HG02763 (cell line): ENCODE measurements around the gene PCDHA9.
"Not testable (repeated sequence)": the region's sequence is repeated elsewhere in the genome, so short reads cannot be mapped to it uniquely, and the experiment has no call there.

Source experiments
- ATAC-seq: cut with Tn5 transposase; IDR thresholded peaks from one replicate; pipeline ENCODE4 v1.9.1; 2021; ENCODE audit warnings: mild to moderate bottlenecking, moderate library complexity; ENCODE audit not compliant: unreplicated experiment

PCDHA9 gene

DNA sequence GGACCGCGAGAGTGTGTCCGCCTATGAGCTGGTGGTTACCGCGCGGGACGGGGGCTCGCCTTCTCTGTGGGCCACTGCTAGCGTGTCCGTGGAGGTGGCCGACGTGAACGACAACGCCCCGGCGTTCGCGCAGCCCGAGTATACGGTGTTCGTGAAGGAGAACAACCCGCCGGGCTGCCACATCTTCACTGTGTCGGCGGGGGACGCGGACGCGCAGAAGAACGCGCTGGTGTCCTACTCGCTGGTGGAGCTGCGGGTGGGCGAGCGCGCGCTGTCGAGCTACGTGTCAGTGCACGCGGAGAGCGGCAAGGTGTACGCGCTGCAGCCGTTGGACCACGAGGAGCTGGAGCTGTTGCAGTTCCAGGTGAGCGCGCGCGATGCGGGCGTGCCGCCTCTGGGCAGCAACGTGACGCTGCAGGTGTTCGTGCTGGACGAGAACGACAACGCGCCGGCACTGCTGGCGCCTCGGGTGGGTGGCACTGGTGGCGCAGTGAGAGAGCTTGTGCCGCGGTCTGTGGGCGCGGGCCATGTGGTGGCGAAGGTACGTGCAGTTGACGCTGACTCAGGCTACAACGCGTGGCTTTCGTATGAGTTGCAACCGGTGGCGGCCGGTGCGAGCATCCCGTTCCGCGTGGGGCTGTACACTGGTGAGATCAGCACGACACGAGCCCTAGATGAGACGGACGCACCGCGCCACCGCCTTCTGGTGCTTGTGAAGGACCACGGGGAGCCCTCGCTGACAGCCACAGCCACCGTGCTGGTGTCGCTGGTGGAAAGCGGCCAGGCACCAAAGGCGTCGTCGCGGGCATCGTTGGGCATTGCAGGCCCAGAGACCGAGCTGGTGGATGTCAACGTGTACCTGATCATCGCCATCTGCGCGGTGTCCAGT lies 12.3 kb upstream of the PCDHA9 start:
- ATAC-seq, result no peak

DNA sequence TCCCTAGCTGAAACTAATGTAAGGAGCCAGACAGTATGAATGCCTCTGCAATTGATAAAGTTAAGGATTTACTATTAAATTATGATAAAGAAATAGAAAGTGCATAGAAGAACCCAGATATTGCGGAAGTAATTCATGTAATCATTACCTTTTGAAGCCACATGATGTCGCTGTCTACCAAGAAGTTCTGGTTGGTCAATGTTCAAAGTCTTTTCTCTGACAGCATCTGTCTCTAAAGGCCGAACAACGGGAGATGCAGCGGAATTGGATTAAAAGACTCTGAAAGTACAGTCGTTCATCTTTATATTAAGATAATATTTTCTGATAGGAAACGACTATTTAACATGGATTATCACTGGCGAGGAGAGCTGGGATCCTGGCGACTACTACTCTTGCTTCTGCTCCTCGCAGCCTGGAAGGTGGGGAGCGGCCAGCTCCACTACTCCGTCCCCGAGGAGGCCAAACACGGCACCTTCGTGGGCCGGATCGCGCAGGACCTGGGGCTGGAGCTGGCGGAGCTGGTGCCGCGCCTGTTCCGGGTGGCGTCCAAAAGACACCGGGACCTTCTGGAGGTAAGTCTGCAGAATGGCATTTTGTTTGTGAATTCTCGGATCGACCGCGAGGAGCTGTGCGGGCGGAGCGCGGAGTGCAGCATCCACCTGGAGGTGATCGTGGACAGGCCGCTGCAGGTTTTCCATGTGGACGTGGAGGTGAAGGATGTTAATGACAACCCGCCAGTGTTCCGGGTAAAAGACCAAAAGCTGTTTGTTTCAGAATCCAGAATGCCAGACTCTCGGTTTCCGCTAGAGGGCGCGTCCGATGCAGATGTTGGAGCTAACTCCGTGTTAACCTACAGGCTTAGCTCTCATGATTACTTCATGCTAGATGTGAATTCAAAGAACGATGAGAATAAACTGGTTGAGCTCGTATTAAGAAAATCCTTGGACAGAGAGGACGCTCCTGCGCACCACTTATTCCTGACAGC lies 6.9 kb upstream of the PCDHA9 start, which contains the start of gene PCDHA8:
TSS of gene PCDHA8 (plus strand) at position 210 of the 985 bp plus-strand sequence. CDS start at position 345, 135 bp downstream.
- ATAC-seq, result no peak

DNA sequence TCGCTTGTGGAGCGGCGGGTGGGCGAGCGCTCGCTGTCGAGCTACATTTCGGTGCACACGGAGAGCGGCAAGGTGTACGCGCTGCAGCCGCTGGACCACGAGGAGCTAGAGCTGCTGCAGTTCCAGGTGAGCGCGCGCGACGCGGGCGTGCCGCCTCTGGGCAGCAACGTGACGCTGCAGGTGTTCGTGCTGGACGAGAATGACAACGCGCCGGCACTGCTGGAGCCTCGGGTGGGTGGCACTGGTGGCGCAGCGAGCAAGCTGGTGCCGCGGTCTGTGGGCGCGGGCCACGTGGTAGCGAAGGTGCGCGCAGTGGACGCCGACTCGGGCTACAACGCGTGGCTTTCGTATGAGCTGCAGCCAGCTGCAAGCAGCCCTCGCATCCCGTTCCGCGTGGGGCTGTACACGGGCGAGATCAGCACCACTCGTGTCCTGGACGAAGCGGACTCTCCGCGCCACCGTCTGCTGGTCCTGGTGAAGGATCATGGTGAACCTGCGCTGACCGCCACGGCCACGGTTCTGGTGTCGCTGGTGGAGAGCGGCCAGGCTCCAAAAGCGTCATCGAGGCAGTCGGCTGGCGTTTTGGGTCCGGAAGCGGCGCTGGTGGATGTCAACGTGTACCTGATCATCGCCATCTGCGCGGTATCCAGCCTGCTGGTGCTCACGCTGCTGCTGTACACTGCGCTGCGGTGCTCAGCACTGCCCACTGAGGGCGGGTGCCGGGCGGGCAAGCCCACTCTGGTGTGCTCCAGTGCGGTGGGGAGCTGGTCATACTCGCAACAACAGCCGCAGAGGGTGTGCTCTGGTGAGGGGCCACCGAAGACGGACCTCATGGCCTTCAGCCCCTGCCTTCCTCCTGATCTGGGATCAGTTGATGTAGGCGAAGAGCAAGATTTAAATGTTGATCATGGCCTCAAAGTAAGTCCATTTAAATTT lies 5.1 kb upstream of the PCDHA9 start:
- ATAC-seq, result no peak

DNA sequence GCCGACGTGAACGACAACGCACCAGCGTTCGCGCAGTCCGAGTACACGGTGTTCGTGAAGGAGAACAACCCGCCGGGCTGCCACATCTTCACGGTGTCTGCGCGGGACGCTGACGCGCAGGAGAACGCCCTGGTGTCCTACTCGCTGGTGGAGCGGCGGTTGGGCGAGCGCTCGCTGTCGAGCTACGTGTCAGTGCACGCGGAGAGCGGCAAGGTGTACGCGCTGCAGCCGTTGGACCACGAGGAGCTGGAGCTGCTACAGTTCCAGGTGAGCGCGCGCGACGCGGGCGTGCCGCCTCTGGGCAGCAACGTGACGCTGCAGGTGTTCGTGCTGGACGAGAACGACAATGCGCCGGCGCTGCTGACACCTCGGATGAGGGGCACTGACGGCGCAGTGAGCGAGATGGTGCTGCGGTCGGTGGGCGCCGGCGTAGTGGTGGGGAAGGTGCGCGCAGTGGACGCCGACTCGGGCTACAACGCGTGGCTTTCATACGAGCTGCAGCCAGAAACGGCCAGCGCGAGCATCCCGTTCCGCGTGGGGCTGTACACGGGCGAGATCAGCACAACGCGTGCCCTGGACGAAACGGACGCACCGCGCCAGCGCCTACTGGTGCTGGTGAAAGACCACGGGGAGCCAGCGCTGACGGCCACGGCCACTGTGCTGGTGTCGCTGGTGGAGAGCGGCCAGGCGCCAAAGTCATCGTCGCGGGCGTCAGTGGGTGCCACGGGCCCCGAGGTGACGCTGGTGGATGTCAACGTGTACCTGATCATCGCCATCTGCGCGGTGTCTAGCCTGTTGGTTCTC lies 1.9 kb downstream of the PCDHA9 start:
- not testable (repeated sequence) for ATAC-seq

DNA sequence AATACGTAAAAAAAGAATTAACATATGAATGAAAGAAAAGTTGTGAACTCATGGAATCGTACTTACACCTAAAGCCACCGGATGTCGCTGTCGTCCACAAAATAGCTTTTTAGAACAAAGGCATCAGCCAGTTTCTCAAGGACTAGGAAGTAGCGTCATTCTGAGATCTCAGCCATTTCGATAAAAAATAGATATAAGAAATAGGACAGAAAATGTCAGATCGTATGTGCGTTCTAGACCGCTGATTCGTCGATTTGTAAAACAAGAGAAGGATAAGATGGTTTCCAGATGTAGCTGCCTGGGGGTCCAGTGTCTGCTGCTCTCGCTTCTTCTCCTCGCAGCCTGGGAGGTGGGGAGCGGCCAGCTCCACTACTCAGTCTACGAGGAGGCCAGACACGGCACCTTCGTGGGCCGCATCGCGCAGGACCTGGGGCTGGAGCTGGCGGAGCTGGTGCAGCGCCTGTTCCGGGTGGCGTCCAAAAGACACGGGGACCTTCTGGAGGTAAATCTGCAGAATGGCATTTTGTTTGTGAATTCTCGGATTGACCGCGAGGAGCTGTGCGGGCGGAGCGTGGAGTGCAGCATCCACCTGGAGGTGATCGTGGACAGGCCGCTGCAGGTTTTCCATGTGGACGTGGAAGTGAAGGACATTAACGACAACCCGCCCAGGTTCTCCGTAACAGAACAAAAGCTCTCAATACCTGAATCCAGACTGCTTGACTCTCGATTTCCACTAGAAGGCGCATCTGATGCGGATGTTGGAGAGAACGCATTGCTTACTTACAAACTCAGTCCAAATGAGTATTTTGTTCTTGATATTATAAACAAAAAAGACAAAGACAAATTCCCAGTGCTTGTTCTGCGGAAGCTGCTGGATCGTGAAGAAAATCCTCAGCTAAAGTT lies 7.8 kb downstream of the PCDHA9 start, which contains the start of gene PCDHA10:
TSS of gene PCDHA10 (plus strand) at position 126 of the 903 bp plus-strand sequence. CDS start at position 278, 152 bp downstream.
- ATAC-seq, result no peak

DNA sequence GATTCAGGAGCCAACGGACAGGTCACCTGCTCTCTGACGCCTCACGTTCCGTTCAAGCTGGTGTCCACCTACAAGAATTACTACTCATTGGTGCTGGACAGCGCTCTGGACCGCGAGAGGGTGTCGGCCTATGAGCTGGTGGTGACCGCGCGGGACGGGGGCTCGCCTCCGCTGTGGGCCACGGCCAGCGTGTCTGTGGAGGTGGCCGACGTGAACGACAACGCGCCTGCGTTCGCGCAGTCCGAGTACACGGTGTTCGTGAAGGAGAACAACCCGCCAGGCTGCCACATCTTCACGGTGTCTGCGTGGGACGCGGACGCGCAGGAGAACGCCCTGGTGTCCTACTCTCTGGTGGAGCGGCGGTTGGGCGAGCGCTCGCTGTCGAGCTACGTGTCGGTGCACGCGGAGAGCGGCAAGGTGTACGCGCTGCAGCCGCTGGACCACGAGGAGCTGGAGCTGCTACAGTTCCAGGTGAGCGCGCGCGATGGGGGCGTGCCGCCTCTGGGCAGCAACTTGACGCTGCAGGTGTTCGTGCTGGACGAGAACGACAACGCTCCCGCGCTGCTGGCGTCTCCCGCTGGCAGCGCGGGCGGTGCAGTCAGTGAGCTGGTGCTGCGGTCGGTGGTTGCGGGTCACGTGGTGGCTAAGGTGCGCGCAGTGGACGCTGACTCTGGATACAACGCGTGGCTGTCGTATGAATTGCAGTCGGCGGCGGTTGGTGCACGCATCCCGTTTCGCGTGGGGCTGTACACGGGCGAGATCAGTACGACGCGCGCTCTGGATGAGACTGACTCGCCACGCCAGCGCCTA lies 9.2 kb downstream of the PCDHA9 start:
- ATAC-seq, result no peak

DNA sequence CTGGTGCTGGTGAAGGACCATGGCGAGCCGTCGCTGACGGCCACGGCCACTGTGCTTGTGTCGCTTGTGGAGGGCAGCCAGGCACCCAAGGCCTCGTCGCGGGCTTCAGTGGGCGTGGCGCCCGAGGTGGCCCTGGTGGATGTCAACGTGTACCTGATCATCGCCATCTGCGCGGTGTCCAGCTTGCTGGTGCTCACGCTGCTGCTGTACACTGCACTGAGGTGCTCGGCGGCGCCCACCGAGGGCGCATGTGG lies 9.7 kb downstream of the PCDHA9 start:
- no peak for ATAC-seq

DNA sequence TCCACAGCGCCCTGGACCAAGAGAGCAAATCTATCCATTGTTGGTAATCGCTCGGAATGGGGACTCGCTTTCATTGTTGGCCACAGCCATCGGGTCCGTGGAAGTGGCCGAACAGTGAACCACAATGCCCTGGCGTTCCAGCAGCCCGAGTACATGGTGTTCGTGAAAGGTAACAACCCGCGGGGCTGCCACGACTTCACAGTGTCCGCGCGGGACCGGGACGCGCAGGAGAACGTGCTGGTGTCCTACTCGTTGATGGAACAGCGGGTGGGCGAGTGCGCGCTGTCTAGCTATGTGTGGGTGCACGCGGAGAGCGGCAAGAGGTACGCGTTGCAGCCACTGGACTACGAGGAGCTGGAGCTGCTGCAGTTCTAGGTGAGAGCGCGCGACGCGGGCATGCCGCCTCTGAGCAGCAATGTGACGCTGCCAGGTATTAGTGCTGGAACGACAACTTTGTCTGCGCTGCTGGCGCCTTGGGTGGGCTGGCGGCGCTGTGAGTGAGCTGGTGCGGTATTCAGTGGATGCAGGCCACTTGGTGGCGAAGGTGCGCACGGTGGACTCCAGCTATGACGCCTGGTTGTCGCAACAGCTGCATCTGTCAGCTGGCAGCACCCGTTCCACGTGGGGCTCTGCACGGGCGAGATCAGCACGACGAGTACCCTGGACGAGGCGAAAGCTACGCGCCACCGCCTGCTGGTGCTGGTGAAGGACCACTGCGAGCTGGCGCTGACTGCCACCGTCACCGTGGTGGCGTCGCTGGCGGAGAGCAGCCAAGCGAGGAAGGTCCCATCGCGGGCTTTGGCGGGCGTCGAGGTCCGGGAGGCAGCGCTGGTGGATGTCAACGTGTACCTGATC lies 14.5 kb downstream of the PCDHA9 start:
- ATAC-seq, result no peak

DNA sequence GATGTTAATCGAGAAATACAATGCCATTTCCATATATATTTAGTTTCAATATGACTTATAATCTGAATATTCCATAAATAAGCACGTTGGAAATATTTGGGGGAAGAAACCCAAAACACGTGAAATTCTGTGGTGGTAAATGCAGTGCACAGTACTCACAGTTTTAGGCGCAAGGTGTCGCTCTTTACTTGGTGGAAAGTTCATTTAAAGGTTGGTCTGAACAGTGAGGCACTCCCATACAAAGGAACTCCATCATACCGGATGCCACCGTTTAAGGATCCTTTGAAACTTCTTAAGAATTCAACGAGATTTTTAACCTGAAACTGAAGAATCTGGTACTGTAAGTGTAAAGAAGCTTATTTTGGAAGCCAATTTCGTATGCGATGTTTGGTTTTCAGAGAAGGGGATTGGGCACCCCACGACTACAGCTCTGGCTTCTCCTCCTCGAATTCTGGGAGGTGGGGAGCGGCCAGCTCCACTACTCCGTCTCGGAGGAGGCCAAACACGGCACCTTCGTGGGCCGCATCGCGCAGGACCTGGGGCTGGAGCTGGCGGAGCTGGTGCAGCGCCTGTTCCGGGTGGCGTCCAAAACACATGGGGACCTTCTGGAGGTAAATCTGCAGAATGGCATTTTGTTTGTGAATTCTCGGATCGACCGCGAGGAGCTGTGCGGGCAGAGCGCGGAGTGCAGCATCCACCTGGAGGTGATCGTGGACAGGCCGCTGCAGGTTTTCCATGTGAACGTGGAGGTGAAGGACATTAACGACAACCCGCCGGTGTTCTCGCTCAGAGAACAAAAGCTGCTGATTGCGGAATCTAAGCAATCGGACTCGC lies 20.8 kb downstream of the PCDHA9 start, which contains the start of gene PCDHA11:
TSS of gene PCDHA11 (plus strand) at position 237 of the 834 bp plus-strand sequence. CDS start at position 384, 147 bp downstream.
- ATAC-seq, result no peak

DNA sequence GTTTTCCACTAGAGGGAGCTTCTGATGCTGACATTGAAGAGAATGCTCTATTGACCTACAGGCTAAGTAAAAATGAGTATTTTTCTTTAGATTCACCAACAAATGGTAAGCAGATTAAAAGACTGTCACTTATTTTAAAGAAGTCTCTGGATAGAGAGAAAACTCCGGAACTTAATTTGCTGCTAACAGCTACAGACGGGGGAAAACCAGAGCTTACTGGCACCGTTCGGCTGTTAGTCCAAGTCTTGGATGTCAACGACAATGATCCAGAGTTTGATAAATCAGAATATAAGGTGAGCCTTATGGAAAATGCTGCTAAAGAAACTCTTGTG lies 21.3 kb downstream of the PCDHA9 start:
- no peak for ATAC-seq

DNA sequence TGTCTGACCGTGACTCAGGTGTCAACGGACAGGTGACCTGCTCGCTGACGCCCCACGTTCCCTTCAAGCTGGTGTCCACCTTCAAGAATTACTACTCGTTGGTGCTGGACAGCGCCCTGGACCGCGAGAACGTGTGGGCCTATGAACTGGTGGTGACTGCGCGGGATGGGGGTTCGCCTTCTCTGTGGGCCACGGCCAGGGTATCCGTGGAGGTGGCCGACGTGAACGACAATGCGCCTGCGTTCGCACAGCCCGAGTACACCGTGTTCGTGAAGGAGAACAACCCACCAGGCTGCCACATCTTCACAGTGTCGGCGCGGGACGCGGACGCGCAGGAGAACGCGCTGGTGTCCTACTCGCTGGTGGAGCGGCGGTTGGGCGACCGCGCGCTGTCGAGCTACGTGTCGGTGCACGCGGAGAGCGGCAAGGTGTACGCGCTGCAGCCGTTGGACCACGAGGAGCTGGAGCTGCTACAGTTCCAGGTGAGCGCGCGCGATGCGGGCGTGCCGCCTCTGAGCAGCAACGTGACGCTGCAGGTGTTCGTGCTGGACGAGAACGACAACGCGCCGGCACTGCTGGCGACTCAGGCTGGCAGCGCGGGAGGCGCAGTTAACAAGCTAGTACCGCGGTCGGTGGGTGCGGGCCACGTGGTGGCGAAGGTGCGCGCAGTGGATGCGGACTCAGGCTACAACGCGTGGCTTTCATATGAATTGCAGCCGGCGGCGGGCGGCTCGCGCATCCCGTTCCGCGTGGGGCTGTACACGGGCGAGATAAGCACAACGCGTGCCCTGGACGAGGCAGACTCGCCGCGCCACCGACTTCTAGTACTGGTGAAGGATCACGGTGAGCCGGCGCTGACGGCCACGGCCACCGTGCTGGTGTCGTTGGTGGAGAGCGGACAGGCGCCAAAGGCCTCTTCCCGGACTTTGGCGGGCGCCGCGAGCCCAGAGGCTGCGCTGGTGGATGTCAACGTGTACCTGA lies 22.3 kb downstream of the PCDHA9 start:
- ATAC-seq, result no peak

DNA sequence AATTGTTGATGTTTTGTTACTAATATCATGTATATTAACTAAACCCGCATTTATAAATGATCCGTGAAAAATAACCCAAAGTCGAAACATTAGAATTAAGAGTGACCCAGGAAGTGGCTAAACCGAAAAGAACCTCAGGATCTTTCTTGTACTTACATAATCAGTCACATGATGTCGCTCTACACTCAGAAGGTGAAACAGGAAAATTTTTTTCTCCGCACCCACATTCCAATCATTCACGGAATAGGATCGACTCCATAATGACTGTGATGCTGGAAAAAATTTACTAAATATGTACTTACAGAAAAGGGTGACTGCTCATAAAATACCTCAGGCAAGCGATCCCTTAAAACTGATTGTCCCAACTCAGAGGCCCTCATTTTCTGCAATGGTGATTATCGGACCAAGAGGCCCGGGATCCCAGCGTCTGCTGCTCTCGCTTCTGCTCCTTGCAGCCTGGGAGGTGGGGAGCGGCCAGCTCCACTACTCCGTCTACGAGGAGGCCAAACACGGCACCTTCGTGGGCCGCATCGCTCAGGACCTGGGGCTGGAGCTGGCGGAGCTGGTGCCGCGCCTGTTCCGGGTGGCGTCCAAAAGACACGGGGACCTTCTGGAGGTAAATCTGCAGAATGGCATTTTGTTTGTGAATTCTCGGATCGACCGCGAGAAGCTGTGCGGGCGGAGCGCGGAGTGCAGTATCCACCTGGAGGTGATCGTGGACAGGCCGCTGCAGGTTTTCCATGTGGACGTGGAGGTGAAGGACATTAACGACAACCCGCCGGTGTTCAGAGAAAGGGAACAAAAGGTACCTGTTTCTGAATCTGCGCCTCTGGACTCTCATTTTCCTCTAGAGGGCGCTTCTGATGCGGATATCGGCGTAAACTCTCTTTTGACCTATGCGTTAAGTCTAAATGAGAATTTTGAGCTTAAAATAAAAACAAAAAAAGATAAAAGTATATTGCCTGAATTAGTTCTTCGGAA lies 27.2 kb downstream of the PCDHA9 start, which contains the start of gene PCDHA12:
TSS of gene PCDHA12 (plus strand) at position 224 of the 981 bp plus-strand sequence. CDS start at position 389, 165 bp downstream.
- no peak for ATAC-seq

DNA sequence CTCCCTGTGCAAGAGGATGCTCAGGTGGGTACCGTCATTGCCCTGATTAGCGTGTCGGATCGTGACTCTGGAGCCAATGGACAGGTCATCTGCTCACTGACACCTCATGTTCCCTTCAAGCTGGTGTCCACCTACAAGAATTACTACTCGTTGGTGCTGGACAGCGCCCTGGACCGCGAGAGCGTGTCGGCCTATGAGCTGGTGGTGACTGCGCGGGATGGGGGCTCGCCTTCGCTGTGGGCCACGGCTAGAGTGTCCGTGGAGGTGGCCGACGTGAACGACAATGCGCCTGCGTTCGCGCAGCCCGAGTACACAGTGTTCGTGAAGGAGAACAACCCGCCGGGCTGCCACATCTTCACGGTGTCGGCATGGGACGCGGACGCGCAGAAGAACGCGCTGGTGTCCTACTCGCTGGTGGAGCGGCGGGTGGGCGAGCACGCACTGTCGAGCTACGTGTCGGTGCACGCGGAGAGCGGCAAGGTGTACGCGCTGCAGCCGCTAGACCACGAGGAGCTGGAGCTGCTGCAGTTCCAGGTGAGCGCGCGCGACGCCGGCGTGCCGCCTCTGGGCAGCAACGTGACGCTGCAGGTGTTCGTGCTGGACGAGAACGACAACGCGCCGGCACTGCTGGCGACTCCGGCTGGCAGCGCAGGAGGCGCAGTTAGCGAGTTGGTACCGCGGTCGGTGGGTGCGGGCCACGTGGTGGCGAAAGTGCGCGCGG lies 28.5 kb downstream of the PCDHA9 start:
- not testable (repeated sequence) for ATAC-seq
